CD4-positive, alpha-beta T cell (primary cell): ENCODE data around the gene PAF1. TPM values are rescaled to one million over a fixed set of nuclear protein-coding genes. Genes with fewer than 3 reads are reported as not detected.

ENCODE experiments used
- ATAC-seq: fragments of 200-7000 bp; cut with Tn5 transposase; one replicate; pipeline ENCODE4 v1.10.0; 2022; ENCODE audit warnings: mild to moderate bottlenecking; ENCODE audit not compliant: poor library complexity
- CTCF ChIA-PET: fragments of 350-600 bp; sonication (Branson Sonifier 250); formaldehyde crosslinking; loops from one replicate; lab custom pipeline; 2021; ENCODE audit warnings: antibody characterized with exemption, inconsistent platforms; lab: Charles Lee
- POLR2A ChIA-PET: fragments of 350-600 bp; sonication (Branson Sonifier 250); formaldehyde crosslinking; loops from one replicate; lab custom pipeline; 2021; ENCODE audit warnings: antibody characterized with exemption, inconsistent platforms; lab: Charles Lee
- DNase-seq, 14 experiments: peaks; one replicate each; pipeline ENCODE4 v3.0.0-alpha.2; 2013 to 2020; ENCODE audit warnings: mixed read lengths in 2 of 14
- H3K27ac ChIP-seq, 2 donors: one replicate each; pipeline versions ENCODE4 v1.5.1 to v1.7.0; 2013; ENCODE audit warnings: low read length in 2 of 2, low read depth in 1 of 2, mild to moderate bottlenecking in 1 of 2
- H3K27me3 ChIP-seq, 2 experiments: 1 replicate in 1 of 2; 2 replicates in 1 of 2; pipeline versions ENCODE4 v1.6.1 to v1.7.0; 2013; ENCODE audit warnings: low read length in 2 of 2, control low read depth in 1 of 2, mild to moderate bottlenecking in 1 of 2, moderate library complexity in 1 of 2; ENCODE audit not compliant: insufficient read depth in 2 of 2, control insufficient read depth in 1 of 2
- H3K36me3 ChIP-seq: one replicate; pipeline ENCODE4 v1.6.1; 2013; ENCODE audit warnings: low read length, control low read depth; ENCODE audit not compliant: insufficient read depth
- H3K4me1 ChIP-seq: one replicate; pipeline ENCODE4 v1.6.1; 2013; ENCODE audit warnings: low read length, control low read depth; ENCODE audit not compliant: insufficient read depth
- H3K4me3 ChIP-seq: one replicate; pipeline ENCODE4 v1.5.1; 2013; ENCODE audit warnings: mild to moderate bottlenecking, low read length, moderate library complexity
- H3K9me3 ChIP-seq, 2 experiments: 1 replicate in 1 of 2; 2 replicates in 1 of 2; pipeline versions ENCODE4 v1.6.1 to v1.7.0; 2013; ENCODE audit warnings: low read length in 2 of 2, mild to moderate bottlenecking in 2 of 2, control low read depth in 1 of 2, moderate library complexity in 1 of 2; ENCODE audit not compliant: control insufficient read depth in 1 of 2, insufficient read depth in 1 of 2
- H3K27ac Mint-ChIP-seq: one replicate; pipeline ENCODE4 v1.8.0; 2020; ENCODE audit warnings: mixed read lengths
- H3K27me3 Mint-ChIP-seq: one replicate; pipeline ENCODE4 v1.8.0; 2021; ENCODE audit warnings: mixed read lengths
- H3K36me3 Mint-ChIP-seq: one replicate; pipeline ENCODE4 v1.8.0; 2021; ENCODE audit warnings: low read depth, mixed read lengths
- H3K4me1 Mint-ChIP-seq: one replicate; pipeline ENCODE4 v1.8.0; 2021; ENCODE audit warnings: low read depth, mixed read lengths
- H3K4me3 Mint-ChIP-seq: one replicate; pipeline ENCODE4 v1.8.0; 2020; ENCODE audit warnings: mild to moderate bottlenecking, mixed read lengths
- H3K9me3 Mint-ChIP-seq: one replicate; pipeline ENCODE4 v1.8.0; 2020; ENCODE audit warnings: mixed read lengths
- intact Hi-C, 2 experiments: fragments of 100-400 bp; cut with DNase I in 1 of 2; cut with micrococcal nuclease in 1 of 2; formaldehyde crosslinking; loops; one replicate each; pipeline versions ENCODE4 v1.15.1 to v1.9.0; 2023 to 2025; cut with DNase I, micrococcal nuclease
- total RNA-seq, 174 experiments: library from RNA in 2 of 174; stranded (reverse) in 2 of 174; gene quantifications; one replicate each; pipeline ENCODE4 v1.2.3 and lab custom pipeline; 2021 to 2026
- TF ChIP-seq, protein P1 (sequence below): fragments of 200-600 bp; IDR thresholded peaks from one replicate; pipeline ENCODE4 v1.8.0; 2022; ENCODE audit warnings: antibody characterized with exemption, mild to moderate bottlenecking

Gene PAF1
- total RNA-seq, 2 experiments from 2014 or later: 99.6 to 101 TPM

- H3K36me3 ChIP-seq: peaks cover 57% of the 10 kb centered on the region
- intact Hi-C loops: no loop called here
- no peak overlapping the region for H3K27ac ChIP-seq
- ATAC-seq (no peak), DNase-seq (no peak)
- no peaks in the 10 kb centered on the region for H3K4me1 ChIP-seq
- ChIA-PET CTCF (interaction anchor here (1.1 kb wide), 1 partner anchor 139 kb away, joined by 3 read pairs; no protein-coding TSS in a partner anchor), POLR2A (no interaction called here)
- H3K27me3 Mint-ChIP-seq: no peaks in the 10 kb centered on the region
- TF ChIP-seq, protein P1, sequence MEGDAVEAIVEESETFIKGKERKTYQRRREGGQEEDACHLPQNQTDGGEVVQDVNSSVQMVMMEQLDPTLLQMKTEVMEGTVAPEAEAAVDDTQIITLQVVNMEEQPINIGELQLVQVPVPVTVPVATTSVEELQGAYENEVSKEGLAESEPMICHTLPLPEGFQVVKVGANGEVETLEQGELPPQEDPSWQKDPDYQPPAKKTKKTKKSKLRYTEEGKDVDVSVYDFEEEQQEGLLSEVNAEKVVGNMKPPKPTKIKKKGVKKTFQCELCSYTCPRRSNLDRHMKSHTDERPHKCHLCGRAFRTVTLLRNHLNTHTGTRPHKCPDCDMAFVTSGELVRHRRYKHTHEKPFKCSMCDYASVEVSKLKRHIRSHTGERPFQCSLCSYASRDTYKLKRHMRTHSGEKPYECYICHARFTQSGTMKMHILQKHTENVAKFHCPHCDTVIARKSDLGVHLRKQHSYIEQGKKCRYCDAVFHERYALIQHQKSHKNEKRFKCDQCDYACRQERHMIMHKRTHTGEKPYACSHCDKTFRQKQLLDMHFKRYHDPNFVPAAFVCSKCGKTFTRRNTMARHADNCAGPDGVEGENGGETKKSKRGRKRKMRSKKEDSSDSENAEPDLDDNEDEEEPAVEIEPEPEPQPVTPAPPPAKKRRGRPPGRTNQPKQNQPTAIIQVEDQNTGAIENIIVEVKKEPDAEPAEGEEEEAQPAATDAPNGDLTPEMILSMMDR: no peak
- no peak overlapping the region for H3K4me3 ChIP-seq
- H3K27me3 ChIP-seq: no peaks in the 10 kb centered on the region
- H3K36me3 Mint-ChIP-seq: peaks cover 78% of the 10 kb centered on the region
- no peaks in the 10 kb centered on the region for H3K9me3 ChIP-seq
- no peaks in the 10 kb centered on the region for H3K4me1 Mint-ChIP-seq
- no peak overlapping the region for H3K27ac Mint-ChIP-seq
- H3K4me3 Mint-ChIP-seq: no peak overlapping the region
- H3K9me3 Mint-ChIP-seq: no peaks in the 10 kb centered on the region
Observed at GRCh38 chr19:39363901-39364457, 26.9 kb downstream of the PAF1 start.

GRCh38 chr19:39362682-39363657 is 27.9 kb downstream of the PAF1 start:
- no peak overlapping the region for H3K27ac ChIP-seq
- H3K9me3 ChIP-seq: no peaks in the 10 kb centered on the region
- H3K4me1 ChIP-seq: no peaks in the 10 kb centered on the region
- H3K4me3 ChIP-seq: no peak overlapping the region
- Mint-ChIP-seq H3K36me3 (peaks cover 79% of the 10 kb centered on the region), H3K27ac (no peak overlapping the region), H3K27me3 (no peaks in the 10 kb centered on the region), H3K4me1 (no peaks in the 10 kb centered on the region), H3K4me3 (no peak overlapping the region), H3K9me3 (no peaks in the 10 kb centered on the region)
- no peak for ATAC-seq
- CTCF ChIA-PET: no interaction called here
- H3K27me3 ChIP-seq: no peaks in the 10 kb centered on the region
- TF ChIP-seq, protein P1: no peak
- DNase-seq: no peak
- POLR2A ChIA-PET: no interaction called here
- H3K36me3 ChIP-seq: peaks cover 59% of the 10 kb centered on the region
- intact Hi-C loops: no loop called here

GRCh38 chr19:39360599-39360998 is 30.3 kb downstream of the PAF1 start:
- TF ChIP-seq, protein P1: no peak
- CTCF ChIA-PET: no interaction called here

More at GRCh38 chr19:39360599-39360998, 30.3 kb downstream of the PAF1 start:
- intact Hi-C loops: no loop called here
- H3K27me3 Mint-ChIP-seq: no peaks in the 10 kb centered on the region
- POLR2A ChIA-PET: no interaction called here
- ATAC-seq (no peak), DNase-seq (no peak)
- Histone ChIP-seq H3K27me3 (no peaks in the 10 kb centered on the region), H3K27ac (no peak overlapping the region), H3K9me3 (no peaks in the 10 kb centered on the region), H3K4me3 (no peak overlapping the region), H3K4me1 (no peaks in the 10 kb centered on the region), H3K36me3 (peaks cover 81% of the 10 kb centered on the region)
- H3K36me3 Mint-ChIP-seq: peaks cover 95% of the 10 kb centered on the region
- H3K4me3 Mint-ChIP-seq: no peak overlapping the region
- no peaks in the 10 kb centered on the region for H3K9me3 Mint-ChIP-seq
- H3K27ac Mint-ChIP-seq: no peak overlapping the region
- no peaks in the 10 kb centered on the region for H3K4me1 Mint-ChIP-seq
